ENCODE measurements around the gene NDUFA7. TPM values are rescaled to one million over a fixed set of nuclear protein-coding genes. Genes with fewer than 3 reads are reported as not detected.
"Not testable (repeated sequence)": the region's sequence is repeated elsewhere in the genome, so short reads cannot be mapped to it uniquely, and the experiment has no call there.

The NDUFA7 gene
- total RNA-seq, 1 experiment from 2014 or later = 22.6 TPM

DNA sequence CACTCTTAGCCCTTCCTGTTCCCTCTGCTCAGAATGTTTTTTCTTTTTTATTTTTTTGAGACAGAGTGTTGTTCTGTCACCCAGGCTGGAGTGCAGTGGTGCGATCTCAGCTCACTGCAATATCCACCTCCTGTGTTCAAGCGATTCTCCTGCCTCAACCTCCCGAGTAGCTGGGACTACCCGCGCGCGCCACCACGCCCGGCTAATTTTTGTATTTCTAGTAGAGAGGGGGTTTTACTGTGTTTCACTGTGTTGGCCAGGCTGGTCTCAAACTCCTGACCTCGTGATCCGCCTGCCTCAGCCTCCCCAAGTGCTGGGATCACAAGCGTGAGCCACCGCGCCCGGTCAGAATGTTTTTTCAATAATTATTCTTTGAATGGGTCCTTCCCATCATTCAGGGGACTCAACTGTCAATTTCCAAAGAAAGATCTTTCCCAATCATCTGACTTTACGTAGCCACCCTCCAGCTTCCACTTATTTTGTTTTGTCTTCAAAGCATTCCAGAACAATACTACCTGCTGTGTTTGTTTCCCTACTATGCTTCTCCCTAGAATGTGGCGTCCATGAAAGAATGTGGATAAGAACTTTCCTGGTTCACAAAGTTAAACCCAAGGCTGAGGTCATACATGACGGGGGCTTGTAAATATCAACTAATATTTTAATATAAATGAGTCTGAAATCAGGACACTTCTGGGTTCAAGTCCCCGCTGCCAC, 1.2 kb downstream of the NDUFA7 start:
- no peak for DNase-seq (ENCODE audit: low read depth)

DNA sequence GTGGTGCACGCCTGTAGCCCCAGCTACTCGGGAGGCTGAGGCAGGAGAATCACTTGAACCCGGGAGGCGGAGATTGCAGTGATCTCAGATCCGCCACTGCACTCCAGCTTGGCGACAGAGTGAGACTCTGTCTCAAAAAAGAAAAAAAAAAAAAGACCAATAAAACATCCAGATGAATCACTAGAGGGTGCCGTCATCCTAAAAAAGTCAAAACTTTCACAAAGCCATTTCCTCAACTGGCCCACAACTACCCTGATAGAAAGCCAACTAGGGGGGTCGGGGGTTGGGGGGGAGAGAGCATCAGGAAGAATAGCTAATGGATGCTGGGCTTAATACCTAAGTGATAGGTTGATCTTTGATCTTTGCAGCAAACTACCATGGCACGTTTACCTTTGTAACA, 2.3 kb downstream of the NDUFA7 start:
- DNase-seq (ENCODE audit: low read depth) = not testable (repeated sequence)

DNA sequence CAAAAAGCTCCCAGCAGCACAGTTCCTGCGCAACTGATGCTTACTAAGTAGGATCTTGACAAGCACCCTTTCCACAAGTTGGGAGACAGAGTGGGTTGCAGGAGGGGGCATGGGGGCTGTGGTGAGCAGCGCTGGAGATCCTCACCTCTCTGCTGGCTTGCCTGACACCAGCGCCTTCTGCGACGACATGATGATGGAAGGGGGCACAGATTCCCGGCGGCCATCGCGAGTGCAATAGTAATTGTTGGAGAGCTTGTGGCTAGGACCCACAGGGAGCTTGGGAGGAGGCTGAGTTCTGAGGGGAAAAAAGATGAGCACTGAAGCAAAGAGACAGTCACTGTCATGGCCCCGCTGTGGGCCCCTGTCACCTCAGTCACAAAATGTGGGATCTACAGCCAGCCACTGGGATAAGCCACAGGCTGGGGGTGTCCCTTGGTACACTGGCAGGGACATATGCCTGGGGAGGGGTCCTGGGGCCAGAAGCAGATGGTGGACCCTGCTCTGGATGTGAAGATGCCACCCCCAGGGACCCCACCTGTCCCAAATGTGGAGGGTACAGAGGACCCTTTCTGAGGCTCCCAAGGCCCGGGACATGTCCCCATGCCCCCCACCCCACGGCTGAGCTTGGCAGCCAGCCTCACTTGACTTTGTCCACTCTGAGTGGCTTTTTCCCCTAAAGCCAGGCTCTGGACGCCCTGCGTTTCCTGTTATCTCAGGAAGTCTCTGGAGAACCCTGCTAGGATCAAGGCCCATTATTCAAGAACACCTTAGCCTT, 4.6 kb downstream of the NDUFA7 start:
- DNase-seq (ENCODE audit: low read depth) = no peak

DNA sequence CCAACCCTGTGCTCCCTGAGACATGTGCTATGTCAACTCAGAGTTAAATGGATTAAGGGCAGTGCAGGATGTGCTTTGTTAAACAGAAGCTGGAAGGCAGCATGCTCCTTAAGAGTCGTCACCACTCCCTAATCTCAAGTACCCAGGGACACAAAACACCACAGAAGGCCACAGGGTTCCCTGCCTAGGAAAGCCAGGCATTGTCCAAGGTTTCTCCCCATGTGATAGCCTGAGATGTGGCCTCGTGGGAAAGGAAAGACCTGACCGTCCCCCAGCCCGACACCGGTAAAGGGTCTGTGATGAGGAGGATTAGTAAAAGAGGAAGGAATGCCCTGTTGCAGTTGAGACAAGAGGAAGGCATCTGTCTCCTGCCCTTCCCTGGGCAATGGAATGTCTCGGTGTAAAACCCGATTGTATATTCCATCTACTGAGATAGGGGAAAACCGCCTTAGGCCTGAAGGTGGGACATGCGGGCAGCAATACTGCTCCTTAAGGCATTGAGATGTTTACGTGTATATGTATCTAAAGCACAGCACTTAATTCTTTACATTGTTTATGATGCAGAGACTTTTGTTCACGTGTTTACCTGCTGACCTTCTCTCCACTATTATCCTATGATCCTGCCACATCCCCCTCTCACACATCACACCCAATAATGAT, 6.1 kb downstream of the NDUFA7 start:
- not testable (repeated sequence) for DNase-seq (ENCODE audit: low read depth)

DNA sequence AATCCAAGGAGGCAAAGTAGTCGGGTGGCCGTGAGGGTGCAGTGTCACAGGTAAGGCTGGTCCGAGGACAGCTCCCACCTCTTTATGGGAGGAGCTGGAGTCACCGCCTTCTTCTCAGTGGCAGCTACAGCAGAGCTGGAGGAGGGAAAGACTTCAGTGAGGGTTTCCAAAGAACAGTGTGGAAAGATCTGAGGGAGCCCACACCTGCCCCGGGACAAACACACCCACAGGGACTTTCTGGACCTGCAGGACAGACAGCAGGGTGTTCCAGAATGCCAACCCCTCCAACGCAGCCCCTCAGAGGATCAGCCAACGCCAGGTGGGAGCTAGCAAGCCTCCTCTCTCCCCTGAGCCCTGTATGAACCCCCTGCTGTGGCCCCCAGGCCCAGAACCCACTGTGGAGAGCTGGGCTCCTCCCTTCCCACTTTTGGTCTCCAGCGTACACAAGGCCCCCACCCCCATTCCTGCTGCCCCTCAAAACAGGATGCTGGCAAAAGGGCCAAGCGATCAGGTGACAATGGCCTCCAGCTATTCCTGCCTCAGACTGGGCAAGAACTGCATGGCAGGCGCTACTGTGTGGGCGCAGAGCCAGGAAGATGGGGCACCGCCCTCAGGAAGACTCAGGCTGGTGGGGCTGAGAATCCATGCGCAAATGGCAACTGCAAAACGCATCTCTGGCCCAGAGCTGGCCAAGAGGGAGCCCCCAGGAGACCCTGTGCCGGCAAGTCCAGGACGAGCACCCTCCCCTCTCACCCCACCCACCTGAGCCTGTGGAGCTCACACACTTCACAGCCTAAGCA, 9.5 kb downstream of the NDUFA7 start:
- peak; percentile 30 for DNase-seq (ENCODE audit: low read depth)

DNA sequence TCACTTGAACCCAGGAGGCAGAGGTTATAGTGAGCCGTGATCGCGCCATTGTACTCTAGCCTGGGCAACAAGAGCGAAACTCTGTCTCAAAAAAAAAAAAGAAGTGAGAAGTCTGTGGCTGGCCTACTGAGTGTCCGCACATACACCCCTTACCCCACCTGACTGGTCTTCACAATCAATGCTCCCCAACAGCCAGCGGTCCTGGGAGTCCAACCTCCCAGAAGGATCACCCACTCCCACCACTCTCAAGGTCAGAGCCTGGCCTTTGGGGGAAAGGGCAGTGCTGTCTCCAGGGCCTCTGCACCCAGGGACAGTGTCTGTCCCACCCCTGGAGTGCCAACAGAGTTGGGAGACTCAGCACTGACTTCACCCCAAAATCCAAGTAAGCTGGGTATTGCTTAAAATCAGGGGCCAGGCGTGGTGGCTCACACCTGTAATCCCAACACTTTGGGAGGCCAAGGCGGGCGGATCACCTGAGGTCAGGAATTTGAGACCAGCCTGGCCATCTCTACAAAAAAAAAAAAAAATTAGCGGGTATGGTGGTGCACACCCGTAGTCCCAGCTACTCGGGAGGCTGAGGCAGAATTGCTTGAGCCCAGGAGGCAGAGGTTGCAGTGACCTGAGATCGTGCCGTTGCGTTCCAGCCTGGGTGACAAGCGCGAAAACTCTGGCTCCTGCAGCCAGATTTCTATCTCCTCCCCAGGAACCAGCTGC, 10.7 kb downstream of the NDUFA7 start:
- no peak for DNase-seq (ENCODE audit: low read depth)

DNA sequence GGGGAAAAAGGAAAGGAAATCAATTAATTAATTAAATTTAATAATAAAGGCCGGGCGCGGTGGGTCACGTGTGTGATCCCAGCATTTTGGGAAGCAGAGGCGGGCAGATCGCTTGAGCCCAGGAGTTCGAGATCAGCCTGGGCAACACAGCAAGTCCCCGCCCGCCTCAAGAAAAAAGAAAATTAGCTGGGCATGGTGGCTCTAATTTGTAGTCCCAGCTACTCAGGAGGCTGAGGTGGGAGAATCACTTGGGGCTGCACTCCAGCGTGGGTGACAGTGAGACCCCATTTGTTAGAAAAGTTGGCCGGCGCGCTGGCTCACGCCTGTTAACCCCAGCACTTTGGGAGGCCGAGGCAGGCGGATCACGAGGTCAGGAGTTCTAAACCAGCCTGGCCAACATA, 12.3 kb downstream of the NDUFA7 start:
- no peak for DNase-seq (ENCODE audit: low read depth)

DNA sequence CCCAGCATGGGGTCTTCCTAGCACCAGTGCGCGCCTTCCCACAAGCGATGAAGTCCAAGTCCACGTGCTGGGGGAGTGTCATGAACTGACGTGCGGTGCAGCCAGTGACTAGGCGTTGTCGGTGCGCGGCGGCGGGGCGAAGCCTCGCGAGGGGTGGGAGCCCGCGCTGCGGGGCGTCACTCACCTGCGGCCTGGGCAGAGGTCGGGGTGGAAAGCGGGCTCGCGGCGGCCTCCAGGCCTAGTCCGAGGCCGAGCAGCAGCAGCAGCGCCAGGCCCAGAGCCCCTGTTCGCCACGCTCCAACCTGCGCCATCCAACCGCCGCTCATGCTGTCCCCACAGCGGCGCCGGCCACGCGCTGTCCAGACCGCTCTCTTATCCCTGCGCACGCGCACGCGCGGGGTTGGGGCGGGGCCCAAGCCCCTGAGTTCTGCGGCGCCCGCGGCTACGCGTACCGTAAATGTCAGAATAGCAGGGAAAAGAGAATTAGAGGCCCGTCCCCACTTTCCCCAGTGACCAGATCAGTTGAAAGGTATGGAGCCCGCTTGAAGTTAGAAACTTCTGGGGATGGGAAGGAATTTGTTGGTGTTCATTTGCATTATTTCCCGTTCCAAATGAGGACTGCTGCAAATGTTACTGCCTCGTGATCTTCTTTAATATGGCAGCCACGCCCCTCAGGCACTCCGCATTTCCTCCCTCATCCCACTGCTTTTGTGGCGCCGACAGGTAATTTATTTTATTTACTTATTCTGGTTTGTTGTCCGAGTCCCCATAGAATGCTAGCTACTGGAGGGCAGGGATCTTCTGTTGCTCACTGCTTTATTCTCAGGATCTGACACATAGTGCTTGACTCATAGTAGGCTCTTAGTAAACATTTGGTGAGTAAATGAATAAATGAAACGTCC, 13.0 kb downstream of the NDUFA7 start, which contains the start of gene CD320:
Gene CD320, minus strand, starts transcription at position 394 of the 902 bp plus-strand sequence. Its CDS starts 68 bp downstream, at position 326.
- DNase-seq (ENCODE audit: low read depth) = peak; percentile 95

DNA sequence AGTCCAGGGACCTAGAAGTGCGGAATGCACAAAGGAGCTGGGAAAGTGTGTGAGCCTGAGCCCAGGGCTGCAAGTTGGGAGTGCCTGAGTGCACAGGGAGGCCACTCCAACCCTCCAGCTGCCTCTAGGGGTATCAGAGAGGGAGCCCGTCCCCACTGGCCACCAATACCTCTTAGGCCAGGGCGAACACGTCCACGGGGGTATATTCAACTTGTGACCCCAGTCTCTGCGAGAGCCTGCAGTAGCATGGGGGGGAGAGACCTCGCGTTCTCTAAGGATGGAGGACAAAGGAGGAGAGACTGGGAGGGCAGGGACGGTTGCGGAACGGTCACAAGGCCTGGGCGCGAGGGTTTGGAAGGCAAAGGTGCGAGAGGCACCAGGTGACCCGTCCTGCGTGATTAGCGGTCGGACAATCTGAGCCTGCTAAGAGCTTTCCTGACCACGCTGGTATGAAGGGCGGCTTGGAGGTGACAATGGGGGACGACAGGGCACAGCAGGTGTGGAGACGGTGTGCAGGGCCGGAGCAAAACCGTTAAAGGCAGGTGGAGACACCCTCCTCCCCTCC, 13.7 kb downstream of the NDUFA7 start:
- DNase-seq (ENCODE audit: low read depth) = peak; percentile 23

DNA sequence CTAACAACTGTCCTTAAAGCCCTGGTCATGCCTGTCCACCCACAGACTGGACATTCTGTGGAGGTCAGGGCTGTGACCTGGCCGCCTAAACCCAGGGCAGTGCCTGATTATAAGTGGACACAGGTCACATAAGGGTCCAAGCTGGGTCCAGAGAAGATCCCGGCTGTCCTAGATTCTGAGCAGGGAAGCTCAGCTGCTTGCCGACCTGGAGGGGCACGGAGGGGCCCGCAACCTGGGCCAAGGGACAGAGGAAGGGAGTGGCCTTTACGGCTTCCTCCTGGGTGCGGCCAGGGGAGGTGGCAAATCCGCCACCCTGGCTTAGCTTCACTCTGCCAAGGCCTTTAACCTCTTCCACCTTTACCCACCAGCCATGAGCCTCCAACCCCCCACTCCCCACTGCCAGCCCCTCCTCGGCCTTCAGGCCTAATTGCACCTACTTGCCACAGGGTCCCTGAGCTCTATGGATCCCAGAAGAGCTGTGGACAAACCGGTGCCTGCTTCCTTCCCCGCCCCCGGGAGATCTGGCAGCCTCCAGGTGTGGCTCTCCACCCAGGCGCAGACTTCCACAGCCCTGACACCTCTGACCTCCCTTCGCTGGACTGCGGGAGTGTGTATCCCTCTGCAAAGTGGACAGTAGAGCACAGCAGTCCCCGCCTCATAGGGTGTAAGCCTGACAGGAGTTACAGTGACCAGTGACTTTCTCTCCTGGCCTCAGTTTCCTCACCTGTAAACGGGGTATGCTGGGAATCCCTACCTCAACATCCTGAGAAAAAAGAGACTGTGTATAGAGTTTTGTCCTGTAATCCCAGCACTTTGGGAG, 14.7 kb downstream of the NDUFA7 start:
- no peak for DNase-seq (ENCODE audit: low read depth)

DNA sequence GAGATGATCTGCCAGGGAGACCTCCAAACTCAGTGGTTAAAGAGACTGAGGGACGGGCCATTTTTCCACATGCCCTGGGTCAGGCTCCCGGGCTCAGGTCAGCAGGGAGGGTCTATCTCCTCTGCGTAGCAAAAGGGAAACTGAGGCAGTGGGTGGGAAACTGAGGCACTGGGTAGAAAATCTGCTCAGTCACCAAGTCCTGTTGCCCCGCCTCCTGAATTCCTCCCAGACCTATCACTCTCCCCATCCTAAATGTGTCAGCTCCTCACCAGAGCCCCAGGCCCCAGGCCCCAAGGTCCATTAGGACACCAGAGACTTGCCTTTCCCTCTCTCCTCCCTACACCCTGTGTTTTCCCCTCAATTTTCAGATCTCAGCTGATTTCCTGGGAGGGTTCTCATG, 15.4 kb downstream of the NDUFA7 start:
- DNase-seq (ENCODE audit: low read depth) = no peak

DNA sequence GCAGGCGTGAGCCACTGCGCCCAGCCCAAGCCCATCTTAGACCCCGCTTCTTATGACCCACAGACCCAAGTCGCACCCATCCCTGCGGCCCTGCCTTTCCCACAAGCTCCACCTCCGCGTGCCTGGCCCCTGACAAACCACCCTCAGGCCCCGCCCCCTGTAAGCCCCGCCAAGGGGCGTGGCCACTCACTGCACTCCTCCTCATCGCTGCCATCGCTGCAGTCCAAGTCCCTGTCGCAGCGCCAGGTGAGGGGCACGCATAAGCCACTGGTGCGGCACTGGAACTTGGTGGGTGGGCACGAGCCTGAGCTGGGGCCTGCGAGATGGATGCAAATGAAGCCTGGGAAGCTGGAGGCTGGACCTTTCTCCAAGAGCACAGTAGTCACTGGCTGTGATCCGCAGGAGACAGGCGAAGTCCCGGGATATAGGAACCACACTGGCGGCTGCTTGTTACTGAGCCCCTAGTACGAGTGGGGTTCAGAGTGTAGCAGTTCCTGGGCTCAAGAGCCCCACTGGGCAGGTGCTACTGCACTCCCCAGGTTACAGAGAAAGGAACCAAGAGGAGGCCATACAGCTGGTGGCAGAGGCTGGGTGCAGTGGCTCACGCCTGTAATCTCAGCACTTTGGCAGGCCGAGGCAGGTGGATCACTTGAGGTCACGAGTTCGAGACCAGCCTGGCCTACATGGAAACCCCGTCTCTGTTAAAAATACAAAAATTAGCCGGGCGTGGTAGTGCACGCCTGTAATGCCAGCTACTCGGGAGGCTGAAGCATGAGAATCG, 16.1 kb downstream of the NDUFA7 start:
- peak; percentile 39 for DNase-seq (ENCODE audit: low read depth)

DNA sequence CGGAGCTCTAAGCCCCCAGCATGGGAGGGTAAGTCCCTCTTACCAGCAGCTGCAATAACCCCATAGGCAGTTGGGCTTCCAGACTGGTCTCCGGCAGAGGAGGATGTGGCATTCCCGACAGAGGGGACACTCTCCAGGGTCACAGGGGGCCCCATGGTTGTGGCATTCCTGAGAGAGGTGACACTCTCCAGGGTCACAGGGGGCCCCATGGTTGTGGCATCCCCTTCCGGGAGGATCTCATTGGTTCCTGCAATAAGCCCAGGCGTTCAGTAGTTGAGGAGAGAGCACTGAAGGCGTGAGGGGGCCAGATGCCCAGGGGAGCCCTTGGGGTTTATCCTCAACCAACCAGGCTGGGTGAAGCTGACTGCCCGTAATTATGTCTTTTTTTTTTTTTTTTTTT, 18.4 kb downstream of the NDUFA7 start:
- no peak for DNase-seq (ENCODE audit: low read depth)

DNA sequence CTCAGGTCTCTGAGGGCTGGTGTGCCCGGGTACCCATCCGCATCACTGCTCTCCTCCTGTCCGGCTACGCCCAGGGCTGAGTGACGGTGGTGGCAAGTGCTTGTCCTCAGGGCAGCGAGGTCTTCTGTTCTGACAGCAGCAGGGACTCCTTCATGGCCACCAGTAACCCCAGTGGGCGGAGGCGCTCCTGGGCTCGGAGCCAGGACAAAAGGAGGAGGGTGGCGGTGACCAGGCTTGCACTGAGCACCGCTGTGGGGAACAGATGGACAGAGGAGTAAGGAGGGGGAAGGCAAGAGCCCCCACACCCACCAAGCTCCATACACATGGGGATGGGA, 18.9 kb downstream of the NDUFA7 start:
- no peak for DNase-seq (ENCODE audit: low read depth)

DNA sequence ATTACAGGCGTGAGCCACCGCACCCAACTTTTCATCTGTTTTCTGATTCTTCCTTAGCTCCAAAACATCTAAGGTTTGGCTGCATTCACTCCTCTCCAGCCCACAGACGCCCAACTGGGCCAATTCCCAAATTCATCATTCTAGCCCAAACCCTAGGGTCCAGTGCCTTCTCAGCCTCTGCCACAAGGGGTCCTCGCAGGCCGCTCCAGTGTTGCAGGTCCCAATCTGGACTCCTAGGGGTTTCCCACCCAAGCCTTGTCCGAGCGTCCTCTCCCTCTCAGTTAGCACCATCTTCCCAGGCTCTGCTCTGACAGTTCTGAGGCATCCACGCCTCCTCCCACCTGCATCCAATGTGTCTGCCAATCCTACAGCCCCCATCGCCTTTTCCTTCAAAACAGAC, 29.8 kb downstream of the NDUFA7 start:
- DNase-seq (ENCODE audit: low read depth) = not testable (repeated sequence)

DNA sequence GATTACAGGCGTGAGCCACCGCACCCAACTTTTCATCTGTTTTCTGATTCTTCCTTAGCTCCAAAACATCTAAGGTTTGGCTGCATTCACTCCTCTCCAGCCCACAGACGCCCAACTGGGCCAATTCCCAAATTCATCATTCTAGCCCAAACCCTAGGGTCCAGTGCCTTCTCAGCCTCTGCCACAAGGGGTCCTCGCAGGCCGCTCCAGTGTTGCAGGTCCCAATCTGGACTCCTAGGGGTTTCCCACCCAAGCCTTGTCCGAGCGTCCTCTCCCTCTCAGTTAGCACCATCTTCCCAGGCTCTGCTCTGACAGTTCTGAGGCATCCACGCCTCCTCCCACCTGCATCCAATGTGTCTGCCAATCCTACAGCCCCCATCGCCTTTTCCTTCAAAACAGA, 44.7 kb downstream of the NDUFA7 start:
- not testable (repeated sequence) for DNase-seq (ENCODE audit: low read depth)

DNA sequence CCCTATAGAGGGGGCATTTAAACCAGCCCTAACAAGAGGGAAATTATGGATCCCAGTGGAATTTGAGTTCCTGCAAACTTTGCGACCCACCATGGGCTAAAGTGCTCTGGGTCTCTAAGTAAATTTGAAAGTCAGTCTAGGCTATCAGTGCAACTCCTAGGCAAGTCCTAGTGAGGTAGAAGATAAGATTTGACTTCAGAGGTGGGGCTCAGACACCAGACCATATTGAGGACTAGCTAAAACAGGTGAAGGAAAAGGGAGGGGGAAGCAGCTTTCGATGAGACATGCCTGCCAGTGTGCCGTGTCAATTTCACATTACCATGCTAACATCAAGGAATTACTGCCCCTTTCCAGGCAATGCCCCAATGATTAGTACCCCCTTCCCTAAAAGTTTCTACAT, 51.5 kb downstream of the NDUFA7 start:
- DNase-seq (ENCODE audit: low read depth) = no peak

DNA sequence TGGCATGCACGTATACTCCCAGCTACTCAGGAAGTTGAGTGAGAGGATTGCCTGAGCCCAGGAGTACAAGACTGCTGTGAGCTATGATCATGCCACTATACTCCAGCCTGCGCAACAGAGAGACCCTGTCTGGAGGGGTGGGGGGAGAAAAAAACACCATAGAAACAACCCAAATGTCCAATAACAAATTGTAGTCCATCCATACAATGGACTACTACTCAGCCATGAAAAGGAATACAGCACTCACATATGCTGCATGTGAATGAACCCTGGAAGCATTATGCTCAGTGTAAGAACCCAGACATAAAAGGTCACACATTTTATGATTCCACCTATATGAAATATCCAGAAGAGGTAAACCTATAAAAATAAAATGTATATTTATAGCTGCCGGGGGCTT, 55.3 kb downstream of the NDUFA7 start:
- DNase-seq (ENCODE audit: low read depth) = no peak
